Activated CD4-positive, alpha-beta T cell treated with anti-CD3 and anti-CD28 coated beads for 24 hours (primary cell): Measurements from ENCODE around the gene HSPA12A.

Experiments used
- DNase-seq, 2 donors: peaks; one replicate each; pipeline ENCODE4 v3.0.0-alpha.2; 2020; ENCODE audit warnings: low read depth in 2 of 2

The HSPA12A gene

GRCh38 chr10:116742367-116743265 is at the start of gene HSPA12A:
HSPA12A (minus strand) TSS chr10:116742566; CDS start chr10:116742469, 97 bp downstream.
- DNase-seq = peak; percentile 29 to 54

GRCh38 chr10:116791241-116791640 is 48.9 kb upstream of the HSPA12A start:
- DNase-seq = no peak

- peak; percentile 62 to 68 for DNase-seq
Observed at GRCh38 chr10:116787893-116788665, 45.7 kb upstream of the HSPA12A start.

- no peak for DNase-seq
Observed at GRCh38 chr10:116787053-116787659, 44.8 kb upstream of the HSPA12A start.

GRCh38 chr10:116785867-116786266 is 43.5 kb upstream of the HSPA12A start:
- no peak for DNase-seq

- DNase-seq = no peak
Observed at GRCh38 chr10:116785282-116785681, 42.9 kb upstream of the HSPA12A start.

GRCh38 chr10:116784651-116785050 is 42.3 kb upstream of the HSPA12A start:
- DNase-seq = no peak

- DNase-seq = no peak
Observed at GRCh38 chr10:116784035-116784434, 41.7 kb upstream of the HSPA12A start.

- DNase-seq = no peak
Observed at GRCh38 chr10:116783011-116783655, 40.8 kb upstream of the HSPA12A start.

GRCh38 chr10:116781370-116781884 is 39.1 kb upstream of the HSPA12A start:
- DNase-seq = no peak

GRCh38 chr10:116780691-116781205 is 38.4 kb upstream of the HSPA12A start:
- no peak for DNase-seq

- no peak for DNase-seq
Observed at GRCh38 chr10:116779076-116779687, 36.8 kb upstream of the HSPA12A start.

GRCh38 chr10:116777006-116777405 is 34.6 kb upstream of the HSPA12A start:
- DNase-seq = no peak

GRCh38 chr10:116775488-116776400 is 33.4 kb upstream of the HSPA12A start:
- DNase-seq = no peak

- DNase-seq = no peak
Observed at GRCh38 chr10:116774728-116775151, 32.4 kb upstream of the HSPA12A start.

GRCh38 chr10:116772909-116773705 is 30.7 kb upstream of the HSPA12A start:
- no peak for DNase-seq

GRCh38 chr10:116771959-116772585 is 29.7 kb upstream of the HSPA12A start:
- DNase-seq = no peak
